ENCODE data around the gene LCN15. TPM values are rescaled to one million over a fixed set of nuclear protein-coding genes. Genes with fewer than 3 reads are reported as not detected.
"Not testable (repeated sequence)": the region's sequence is repeated elsewhere in the genome, so short reads cannot be mapped to it uniquely, and the experiment has no call there.

Gene LCN15
- total RNA-seq, 1 donor from 2014 or later, result 0.49 TPM

GRCh38 chr9:136713550-136713949 is 50.8 kb downstream of the LCN15 start:
- no peak for TF ChIP-seq CTCF (IDR thresholded peaks at IDR 0.05; ENCODE audit: unreplicated experiment)
- peaks cover 18% of the 10 kb centered on the region for H3K27me3 Mint-ChIP-seq (ENCODE audit: unreplicated experiment)
- H3K36me3 Mint-ChIP-seq (ENCODE audit: low read depth, unreplicated experiment), result peaks cover 18% of the 10 kb centered on the region
- H3K9me3 Mint-ChIP-seq (ENCODE audit: unreplicated experiment), result no peaks in the 10 kb centered on the region
- peak overlapping the region; percentile 89 for H3K4me3 Mint-ChIP-seq (ENCODE audit: unreplicated experiment)
- H3K4me1 Mint-ChIP-seq (ENCODE audit: unreplicated experiment), result peaks cover 36% of the 10 kb centered on the region
- no peak for DNase-seq (ENCODE audit: low spot score)
- peak overlapping the region; percentile 83 for H3K27ac Mint-ChIP-seq (ENCODE audit: unreplicated experiment)

- peaks cover 18% of the 10 kb centered on the region for H3K27me3 Mint-ChIP-seq (ENCODE audit: unreplicated experiment)
- no peak for DNase-seq (ENCODE audit: low spot score)
- peak overlapping the region; percentile 89 for H3K4me3 Mint-ChIP-seq (ENCODE audit: unreplicated experiment)
- H3K36me3 Mint-ChIP-seq (ENCODE audit: low read depth, unreplicated experiment), result peaks cover 18% of the 10 kb centered on the region
- H3K27ac Mint-ChIP-seq (ENCODE audit: unreplicated experiment), result peak overlapping the region; percentile 70
- no peak for TF ChIP-seq CTCF (IDR thresholded peaks at IDR 0.05; ENCODE audit: unreplicated experiment)
- H3K4me1 Mint-ChIP-seq (ENCODE audit: unreplicated experiment), result peaks cover 42% of the 10 kb centered on the region
- H3K9me3 Mint-ChIP-seq (ENCODE audit: unreplicated experiment), result no peaks in the 10 kb centered on the region
Observed at GRCh38 chr9:136712690-136713544, 51.4 kb downstream of the LCN15 start.

- TF ChIP-seq CTCF (IDR thresholded peaks at IDR 0.05; ENCODE audit: unreplicated experiment), result no peak
- Mint-ChIP-seq H3K9me3 (ENCODE audit: unreplicated experiment) (no peaks in the 10 kb centered on the region), H3K4me3 (ENCODE audit: unreplicated experiment) (peak within 1 kb of the TSS; percentile 97), H3K27ac (ENCODE audit: unreplicated experiment) (peak within 1 kb of the TSS; percentile 78), H3K4me1 (ENCODE audit: unreplicated experiment) (peaks cover 43% of the 10 kb centered on the region), H3K27me3 (ENCODE audit: unreplicated experiment) (peaks cover 17% of the 10 kb centered on the region), H3K36me3 (ENCODE audit: low read depth, unreplicated experiment) (peaks cover 17% of the 10 kb centered on the region)
- DNase-seq (ENCODE audit: low spot score), result peak; percentile 78
Observed at GRCh38 chr9:136711751-136712689, 52.3 kb downstream of the LCN15 start, which contains the start of gene DIPK1B. Gene DIPK1B (plus strand): TSS chr9:136712572. CDS start chr9:136712666, 94 bp downstream.

GRCh38 chr9:136711219-136711648 is 53.1 kb downstream of the LCN15 start:
- DNase-seq (ENCODE audit: low spot score); H3K9me3 Mint-ChIP-seq (ENCODE audit: unreplicated experiment): not testable (repeated sequence)
- peak overlapping the region; percentile 97 for H3K4me3 Mint-ChIP-seq (ENCODE audit: unreplicated experiment)
- peaks cover 12% of the 10 kb centered on the region for H3K36me3 Mint-ChIP-seq (ENCODE audit: low read depth, unreplicated experiment)
- H3K27ac Mint-ChIP-seq (ENCODE audit: unreplicated experiment), result peak overlapping the region; percentile 78
- peaks cover 13% of the 10 kb centered on the region for H3K27me3 Mint-ChIP-seq (ENCODE audit: unreplicated experiment)
- H3K4me1 Mint-ChIP-seq (ENCODE audit: unreplicated experiment), result peaks cover 40% of the 10 kb centered on the region

- no peak overlapping the region for H3K27ac Mint-ChIP-seq (ENCODE audit: unreplicated experiment)
- H3K4me3 Mint-ChIP-seq (ENCODE audit: unreplicated experiment), result peak overlapping the region; percentile 97
- no peak for DNase-seq (ENCODE audit: low spot score)
- H3K9me3 Mint-ChIP-seq (ENCODE audit: unreplicated experiment), result no peaks in the 10 kb centered on the region
- peaks cover 38% of the 10 kb centered on the region for H3K4me1 Mint-ChIP-seq (ENCODE audit: unreplicated experiment)
- H3K27me3 Mint-ChIP-seq (ENCODE audit: unreplicated experiment), result peaks cover 17% of the 10 kb centered on the region
- H3K36me3 Mint-ChIP-seq (ENCODE audit: low read depth, unreplicated experiment), result peaks cover 12% of the 10 kb centered on the region
- no peak for TF ChIP-seq CTCF (IDR thresholded peaks at IDR 0.05; ENCODE audit: unreplicated experiment)
Observed at GRCh38 chr9:136710543-136710942, 53.8 kb downstream of the LCN15 start.
